GM06990 (cell line): ENCODE results near the gene IMPG2.

ENCODE experiments used
- DNase-seq: peaks from one replicate; pipeline ENCODE4 v3.0.0-alpha.2; 2011; ENCODE audit not compliant: insufficient read length; ENCODE audit errors: extremely low read depth
- H3K27me3 ChIP-seq: replicated peaks from 2 replicates; pipeline ENCODE4 v1.6.0; 2011; ENCODE audit warnings: low read length; ENCODE audit not compliant: control insufficient read depth, insufficient read depth
- H3K36me3 ChIP-seq: 2 replicates; pipeline ENCODE4 v1.5.1; 2011; ENCODE audit warnings: low read length; ENCODE audit not compliant: control insufficient read depth, insufficient read depth
- H3K4me3 ChIP-seq: replicated peaks from 2 replicates; pipeline ENCODE4 v1.5.1; 2011; ENCODE audit warnings: low read depth, mild to moderate bottlenecking, control low read depth, low read length
- CTCF ChIP-seq: IDR thresholded peaks from 2 replicates; pipeline ENCODE4 v1.5.1; 2011; ENCODE audit warnings: low read length, control low read depth, mild to moderate bottlenecking, inconsistent platforms; ENCODE audit not compliant: insufficient read depth, poor library complexity, severe bottlenecking

Gene IMPG2

GRCh38 chr3:101203411-101203810 is 117.0 kb downstream of the IMPG2 start:
- DNase-seq = no peak
- no peak for TF ChIP-seq CTCF
- no peak overlapping the region for H3K4me3 ChIP-seq
- H3K36me3 ChIP-seq = no peaks in the 10 kb centered on the region
- no peaks in the 10 kb centered on the region for H3K27me3 ChIP-seq

- no peak for DNase-seq
- H3K27me3 ChIP-seq = no peaks in the 10 kb centered on the region
- no peak overlapping the region for H3K4me3 ChIP-seq
- no peak for TF ChIP-seq CTCF
- no peaks in the 10 kb centered on the region for H3K36me3 ChIP-seq
These were observed 117.7 kb downstream of the IMPG2 start for GRCh38 chr3:101202640-101203039.

GRCh38 chr3:101200461-101200860 is 119.9 kb downstream of the IMPG2 start:
- Histone ChIP-seq H3K4me3 (no peak overlapping the region), H3K36me3 (no peaks in the 10 kb centered on the region), H3K27me3 (no peaks in the 10 kb centered on the region)
- DNase-seq = no peak
- TF ChIP-seq CTCF = no peak

- TF ChIP-seq CTCF = peak; percentile 51
- no peaks in the 10 kb centered on the region for H3K27me3 ChIP-seq
- no peaks in the 10 kb centered on the region for H3K36me3 ChIP-seq
- no peak overlapping the region for H3K4me3 ChIP-seq
- no peak for DNase-seq
These were observed 124.2 kb downstream of the IMPG2 start for GRCh38 chr3:101195951-101196713.

- Histone ChIP-seq H3K36me3 (no peaks in the 10 kb centered on the region), H3K27me3 (no peaks in the 10 kb centered on the region), H3K4me3 (no peak overlapping the region)
- no peak for DNase-seq
- no peak for TF ChIP-seq CTCF
These were observed 126.0 kb downstream of the IMPG2 start for GRCh38 chr3:101194392-101194791.
